GM21723 (cell line): Measurements from ENCODE around the gene NF1.
"Not testable (repeated sequence)": the region's sequence is repeated elsewhere in the genome, so short reads cannot be mapped to it uniquely, and the experiment has no call there.

ENCODE experiments used
- ATAC-seq: cut with Tn5 transposase; IDR thresholded peaks from one replicate; pipeline ENCODE4 v1.9.1; 2021; ENCODE audit warnings: mild to moderate bottlenecking, moderate library complexity; ENCODE audit not compliant: unreplicated experiment

NF1 gene

GRCh38 chr17:31130286-31131224 lies 35.8 kb downstream of the NF1 start:
- ATAC-seq = no peak

DNA sequence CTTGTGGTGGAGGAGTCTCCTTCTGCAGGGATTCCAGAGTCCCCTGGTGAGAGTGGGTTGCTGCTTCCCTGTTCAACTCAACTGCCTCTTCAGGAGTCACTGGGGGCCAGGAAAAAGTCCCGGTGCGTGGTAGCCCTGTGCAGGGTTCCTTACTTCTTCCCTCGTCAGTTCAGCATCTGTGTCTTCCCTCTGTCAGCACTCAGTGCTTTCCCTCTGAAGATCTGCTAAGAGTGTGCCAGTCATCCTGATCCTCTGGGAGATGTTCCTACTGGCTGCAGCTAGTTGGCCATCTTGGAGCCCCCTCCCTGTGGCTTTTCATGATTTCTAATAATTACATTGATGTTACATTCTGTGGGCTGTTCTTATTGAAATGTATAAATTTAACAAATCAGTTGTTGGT lies 36.5 kb downstream of the NF1 start:
- ATAC-seq = no peak

GRCh38 chr17:31132977-31133376 lies 38.2 kb downstream of the NF1 start:
- ATAC-seq = no peak

DNA sequence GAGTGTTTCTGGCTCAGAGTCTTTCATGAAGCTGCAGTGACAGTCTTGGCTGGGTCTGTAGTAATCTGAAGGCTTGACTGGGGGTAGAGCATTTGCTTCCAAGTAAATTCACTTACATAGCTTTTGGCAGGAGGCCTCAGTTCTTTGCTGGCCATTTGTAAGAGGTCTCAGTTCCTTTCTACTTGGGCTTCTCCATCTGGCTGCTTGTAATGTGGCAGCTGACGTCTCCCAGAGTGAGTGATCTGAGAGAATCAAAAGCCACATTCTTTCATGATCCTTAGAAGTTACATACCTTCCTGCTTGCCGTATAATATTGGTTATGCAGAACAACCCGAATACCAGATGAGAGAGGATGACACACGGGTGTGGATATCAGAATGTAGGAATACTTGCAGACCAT lies 39.8 kb downstream of the NF1 start:
- ATAC-seq = no peak

GRCh38 chr17:31136319-31136718 lies 41.5 kb downstream of the NF1 start:
- ATAC-seq = no peak

GRCh38 chr17:31140111-31140510 lies 45.3 kb downstream of the NF1 start:
- no peak for ATAC-seq

- no peak for ATAC-seq
Observed at GRCh38 chr17:31144428-31144827, 49.7 kb downstream of the NF1 start.

DNA sequence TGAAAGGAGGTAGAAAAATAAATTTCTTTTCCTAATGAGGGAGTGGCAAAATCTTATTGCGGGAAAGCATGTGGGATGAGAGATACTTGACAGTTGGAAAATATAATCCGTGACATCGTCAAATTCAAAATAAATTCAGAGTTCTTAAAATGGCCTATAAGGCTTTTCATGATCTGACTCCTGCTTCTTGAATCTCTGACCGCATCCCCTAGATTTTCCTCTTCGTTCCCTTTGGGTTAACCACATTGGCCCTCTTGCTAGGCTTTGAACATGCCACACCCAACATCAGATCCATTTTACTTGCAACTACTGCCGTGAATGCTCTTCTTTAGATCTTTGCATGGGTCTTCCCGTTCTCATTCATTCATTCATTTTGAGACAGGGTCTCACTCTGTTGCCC lies 50.1 kb downstream of the NF1 start:
- no peak for ATAC-seq

DNA sequence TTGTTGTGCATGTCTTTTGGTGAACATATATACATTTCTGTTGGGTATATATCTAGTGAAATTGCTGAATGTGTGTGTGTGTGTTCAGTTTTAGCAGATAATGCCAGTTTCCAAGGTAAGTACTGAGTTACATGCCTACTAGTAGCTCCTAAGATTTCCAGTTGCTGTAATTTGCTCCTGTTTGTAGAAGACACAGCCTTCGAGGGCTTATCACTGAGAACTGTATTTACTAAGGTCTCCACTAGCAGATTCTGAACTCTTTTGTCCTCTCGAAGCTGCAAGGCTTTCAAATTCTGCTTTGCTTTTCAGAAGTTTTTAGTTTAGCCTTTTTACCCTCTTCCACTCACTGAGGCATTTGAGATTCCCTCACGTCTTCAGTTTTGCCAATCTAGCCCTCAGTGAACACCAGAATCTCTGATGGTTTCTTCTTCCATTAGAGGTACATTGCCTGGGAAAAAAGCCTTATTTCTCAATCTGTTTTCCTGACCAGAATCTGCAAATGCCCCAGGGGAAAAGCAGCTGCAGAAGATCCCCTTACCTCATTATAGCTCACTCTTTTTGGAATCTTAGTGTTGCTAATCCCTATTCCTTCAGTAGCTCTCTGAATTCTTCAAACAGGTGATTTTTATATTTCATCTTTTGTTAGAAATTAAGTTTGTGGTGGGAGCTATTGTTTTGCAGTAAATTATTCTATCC lies 52.9 kb downstream of the NF1 start:
- ATAC-seq = no peak

DNA sequence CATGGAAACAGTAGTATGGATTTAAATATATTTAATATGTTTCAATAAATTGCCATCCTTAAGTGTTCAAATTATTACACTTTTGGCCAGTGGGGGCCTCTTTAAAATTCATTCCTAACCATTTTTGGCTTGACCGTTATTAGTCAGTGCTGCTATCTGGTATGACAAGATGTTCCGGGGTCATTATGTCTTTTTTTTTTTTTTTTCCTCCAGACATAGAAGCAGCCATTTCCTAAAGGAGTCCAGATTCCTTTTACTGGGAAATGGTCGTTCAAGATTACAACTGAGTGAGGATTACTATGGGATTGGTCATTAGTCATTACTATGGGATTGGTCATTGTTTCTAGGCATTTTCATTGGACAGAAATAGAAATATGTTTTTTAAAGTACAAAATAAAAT lies 53.4 kb downstream of the NF1 start:
- no peak for ATAC-seq

DNA sequence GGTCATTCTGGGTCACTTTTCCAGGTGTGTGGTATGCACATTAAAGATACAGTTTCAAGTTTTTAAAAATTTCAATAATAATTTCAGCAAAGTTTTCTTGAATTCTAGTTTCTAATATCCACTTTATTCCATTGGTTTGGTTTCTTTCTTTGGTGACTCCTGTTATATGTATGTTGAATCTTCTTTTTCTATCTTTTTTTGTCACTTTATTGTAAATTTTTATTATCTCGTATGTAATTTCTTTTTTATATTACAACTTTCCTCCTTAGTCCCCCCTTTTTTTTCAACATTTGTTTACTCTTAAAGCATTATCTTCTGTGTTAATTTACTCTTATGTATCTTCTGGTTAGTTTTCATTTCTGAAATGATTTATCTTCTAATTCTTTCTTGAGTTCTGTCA lies 57.5 kb downstream of the NF1 start:
- no peak for ATAC-seq

GRCh38 chr17:31155208-31155810 lies 60.5 kb downstream of the NF1 start:
- no peak for ATAC-seq

DNA sequence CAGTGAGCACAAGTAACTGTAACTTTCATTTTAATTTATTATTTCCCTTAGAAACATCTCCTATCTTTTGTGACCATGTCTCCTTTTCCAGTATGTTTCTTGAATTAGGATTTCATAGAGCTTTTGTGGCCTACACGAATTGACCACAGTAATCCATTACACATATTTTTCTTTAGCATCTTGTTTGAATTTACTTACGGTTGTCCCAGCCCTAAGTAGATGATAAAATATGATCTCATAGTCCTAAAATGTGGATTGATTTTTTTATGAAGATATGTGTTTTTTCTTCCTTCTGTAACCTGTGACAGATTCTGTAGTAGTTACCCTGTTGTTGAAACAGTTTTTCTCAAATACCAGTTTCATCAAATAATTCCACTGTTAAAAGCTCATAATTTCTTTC lies 61.5 kb downstream of the NF1 start:
- no peak for ATAC-seq

DNA sequence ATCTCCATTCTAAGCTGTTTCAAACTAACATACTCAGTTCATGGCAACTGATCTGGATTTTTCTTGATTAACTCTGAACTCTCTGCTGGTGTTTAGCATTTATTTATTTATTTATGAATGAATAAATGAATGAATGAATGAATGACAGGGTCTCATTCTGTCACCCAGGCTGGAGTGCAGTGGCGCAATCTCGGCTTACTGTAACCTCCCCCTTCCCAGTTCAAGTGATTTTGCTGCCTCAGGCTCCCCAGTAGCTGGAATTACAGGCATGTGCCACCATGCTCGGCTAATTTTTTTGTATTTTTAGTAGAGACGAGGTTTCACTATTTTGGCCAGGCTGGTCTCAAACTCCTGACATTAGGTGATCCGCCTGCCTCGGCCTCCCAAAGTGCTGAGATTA lies 62.1 kb downstream of the NF1 start:
- ATAC-seq = not testable (repeated sequence)

DNA sequence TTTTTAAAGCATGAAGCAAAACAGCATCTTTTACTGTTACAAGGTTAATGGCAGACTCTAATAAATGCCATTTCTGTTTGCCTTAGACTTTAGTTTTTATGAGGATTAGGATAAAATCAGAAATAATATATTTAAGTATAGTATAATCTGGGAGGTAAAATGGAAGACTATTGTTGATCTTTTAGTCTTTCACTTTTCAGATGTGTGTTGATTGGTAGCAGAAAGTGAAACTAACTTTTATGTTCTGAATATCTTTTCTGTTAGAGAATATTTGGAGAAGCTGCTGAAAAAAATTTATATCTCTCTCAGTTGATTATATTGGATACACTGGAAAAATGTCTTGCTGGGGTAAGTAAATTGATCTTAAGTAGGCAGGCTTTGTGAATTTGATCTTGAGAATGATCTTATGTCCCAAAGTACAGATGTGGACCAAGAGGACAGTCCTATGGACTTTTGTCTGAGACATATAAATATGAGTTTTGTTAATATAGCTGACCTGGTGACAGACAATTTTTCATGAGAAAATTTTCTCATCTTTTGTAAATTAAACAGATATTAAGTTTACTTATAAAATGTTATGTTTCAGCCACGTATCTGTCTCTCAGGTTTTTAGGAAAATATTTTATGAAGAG lies 64.1 kb downstream of the NF1 start:
- no peak for ATAC-seq

DNA sequence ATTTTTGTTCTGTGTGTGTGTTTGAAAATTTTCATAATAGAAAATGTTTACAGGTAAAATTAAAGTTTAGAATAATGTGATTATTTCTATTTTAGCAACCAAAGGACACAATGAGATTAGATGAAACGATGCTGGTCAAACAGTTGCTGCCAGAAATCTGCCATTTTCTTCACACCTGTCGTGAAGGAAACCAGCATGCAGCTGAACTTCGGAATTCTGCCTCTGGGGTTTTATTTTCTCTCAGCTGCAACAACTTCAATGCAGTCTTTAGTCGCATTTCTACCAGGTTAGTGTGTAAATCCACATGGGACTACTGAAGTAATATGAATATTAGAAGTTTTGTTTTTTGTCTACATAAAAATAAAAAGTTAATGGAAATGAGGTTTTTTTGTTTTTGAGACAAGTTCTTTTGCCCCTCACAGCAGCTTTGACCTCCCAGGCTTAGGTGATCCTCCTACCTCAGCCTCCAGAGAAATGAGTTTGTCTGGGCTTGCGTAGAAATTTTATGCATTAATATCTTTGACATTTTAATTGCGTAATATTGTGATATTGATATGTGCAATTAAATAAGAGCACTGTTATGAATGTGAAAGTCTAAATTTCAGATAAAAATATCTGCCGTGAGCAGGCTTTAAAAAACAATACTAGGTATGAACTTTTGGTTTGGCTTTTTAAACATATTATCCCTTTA lies 68.5 kb downstream of the NF1 start:
- ATAC-seq = no peak

DNA sequence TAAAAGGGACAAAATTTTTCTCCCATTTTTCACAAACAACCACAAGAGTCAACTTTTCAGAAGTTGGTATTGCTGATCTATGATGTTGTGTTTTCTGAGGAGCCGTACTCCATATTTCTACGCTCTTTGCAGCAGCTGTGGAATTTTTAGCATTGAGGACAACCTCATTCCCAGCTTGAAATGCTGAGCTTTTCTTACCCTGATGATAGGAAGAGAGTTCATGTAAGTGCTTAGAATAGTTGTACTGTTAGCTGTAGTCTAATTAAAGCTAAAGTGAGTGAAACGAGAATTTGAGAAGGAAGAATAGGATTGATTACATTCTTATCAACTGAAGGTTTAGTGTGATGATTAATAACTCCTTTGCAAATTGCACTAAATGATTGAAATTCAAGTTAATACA lies 72.3 kb downstream of the NF1 start:
- ATAC-seq = no peak

DNA sequence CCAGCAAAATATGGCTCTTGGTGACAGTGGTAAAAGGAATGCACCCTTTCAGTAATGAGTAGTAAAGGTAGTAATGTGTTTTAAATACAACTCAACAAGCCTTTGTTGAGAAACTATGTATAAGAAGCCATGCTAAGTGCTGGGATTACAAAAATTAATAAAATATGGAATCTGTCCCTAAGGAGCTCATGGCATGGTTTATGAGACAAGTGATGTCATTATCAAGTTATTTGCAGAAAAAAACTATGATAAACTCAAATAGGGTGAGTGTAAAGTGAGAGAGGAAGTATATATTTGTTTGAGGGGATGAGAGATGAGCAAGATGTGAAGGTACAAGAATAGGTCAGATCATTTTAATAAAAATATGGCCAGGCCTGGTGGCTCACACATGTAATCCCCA lies 76.9 kb downstream of the NF1 start:
- ATAC-seq = no peak

GRCh38 chr17:31172388-31172787 lies 77.6 kb downstream of the NF1 start:
- no peak for ATAC-seq

DNA sequence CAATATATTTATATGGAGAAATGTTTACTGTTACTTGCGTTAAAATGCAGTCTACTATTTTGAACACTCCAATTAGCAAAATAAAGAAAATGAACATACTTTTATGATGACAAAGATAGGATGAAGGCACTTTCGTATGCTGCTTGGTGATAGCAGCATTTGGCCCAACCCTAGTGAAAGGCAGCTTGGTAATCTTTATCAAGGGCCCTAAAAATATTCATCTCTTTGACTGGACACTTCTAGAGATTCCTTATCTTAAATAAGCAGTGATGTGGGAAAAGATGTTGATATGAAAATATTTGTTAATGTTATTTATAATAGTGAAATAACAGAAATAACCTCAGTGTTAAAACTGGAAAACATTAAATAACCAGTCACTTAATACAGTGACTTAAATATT lies 79.4 kb downstream of the NF1 start:
- no peak for ATAC-seq

DNA sequence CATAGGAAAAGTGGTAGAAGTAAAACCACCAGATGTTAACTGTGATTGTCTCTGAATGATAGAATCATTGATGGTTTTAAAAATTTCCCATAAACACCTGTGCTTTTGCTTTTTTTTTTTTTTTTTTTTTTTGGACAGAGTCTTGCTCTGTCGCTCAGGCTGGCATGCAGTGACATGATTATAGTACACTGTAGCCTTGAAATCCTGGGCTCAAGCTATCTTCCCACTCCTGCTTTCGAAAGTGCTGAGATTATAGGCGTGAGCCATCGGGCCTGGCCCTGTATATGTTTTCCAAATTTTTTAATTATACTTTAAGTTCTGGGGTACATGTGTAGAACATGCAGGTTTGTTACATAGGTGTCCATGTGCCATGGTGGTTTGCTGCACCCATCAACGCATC lies 80.5 kb downstream of the NF1 start:
- ATAC-seq = no peak
